Measurements from ENCODE around the gene LPIN2.

LPIN2 gene

DNA sequence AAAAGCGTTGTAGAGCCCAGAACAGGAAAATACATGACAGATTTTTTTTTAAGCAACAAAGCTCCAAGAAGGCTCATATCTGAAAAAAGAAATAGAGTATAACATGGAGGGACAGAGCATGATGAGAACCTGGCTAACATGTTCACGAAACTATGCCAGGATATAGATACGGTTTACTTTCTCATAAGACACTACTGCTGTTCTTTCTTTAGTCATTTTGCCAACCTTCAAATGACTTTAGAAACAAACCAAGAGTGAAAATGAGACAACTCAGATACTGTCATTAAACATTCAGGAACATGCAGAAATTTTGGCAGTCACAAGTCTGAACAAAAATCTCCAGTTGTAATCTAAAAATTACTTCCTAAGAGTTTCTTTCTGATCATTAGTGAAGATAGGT lies 14.3 kb downstream of the LPIN2 start:
- TF ChIP-seq, protein P1, sequence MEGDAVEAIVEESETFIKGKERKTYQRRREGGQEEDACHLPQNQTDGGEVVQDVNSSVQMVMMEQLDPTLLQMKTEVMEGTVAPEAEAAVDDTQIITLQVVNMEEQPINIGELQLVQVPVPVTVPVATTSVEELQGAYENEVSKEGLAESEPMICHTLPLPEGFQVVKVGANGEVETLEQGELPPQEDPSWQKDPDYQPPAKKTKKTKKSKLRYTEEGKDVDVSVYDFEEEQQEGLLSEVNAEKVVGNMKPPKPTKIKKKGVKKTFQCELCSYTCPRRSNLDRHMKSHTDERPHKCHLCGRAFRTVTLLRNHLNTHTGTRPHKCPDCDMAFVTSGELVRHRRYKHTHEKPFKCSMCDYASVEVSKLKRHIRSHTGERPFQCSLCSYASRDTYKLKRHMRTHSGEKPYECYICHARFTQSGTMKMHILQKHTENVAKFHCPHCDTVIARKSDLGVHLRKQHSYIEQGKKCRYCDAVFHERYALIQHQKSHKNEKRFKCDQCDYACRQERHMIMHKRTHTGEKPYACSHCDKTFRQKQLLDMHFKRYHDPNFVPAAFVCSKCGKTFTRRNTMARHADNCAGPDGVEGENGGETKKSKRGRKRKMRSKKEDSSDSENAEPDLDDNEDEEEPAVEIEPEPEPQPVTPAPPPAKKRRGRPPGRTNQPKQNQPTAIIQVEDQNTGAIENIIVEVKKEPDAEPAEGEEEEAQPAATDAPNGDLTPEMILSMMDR (IDR thresholded peaks at IDR 0.05), result no peak
- Histone ChIP-seq H3K36me3 (peaks cover 9% of the 10 kb centered on the region), H3K27me3 (no peaks in the 10 kb centered on the region), H3K9me3 (no peaks in the 10 kb centered on the region), H3K4me3 (ENCODE audit: low read depth in 1 of 2, low read length in 1 of 2) (no peak overlapping the region), H3K4me1 (ENCODE audit: control insufficient read depth in 1 of 2, insufficient read depth in 1 of 2, low read depth in 1 of 2, low read length in 1 of 2) (peaks cover 29 to 43% of the 10 kb centered on the region in 2 experiments), H3K27ac (peak overlapping the region; percentile 55)

DNA sequence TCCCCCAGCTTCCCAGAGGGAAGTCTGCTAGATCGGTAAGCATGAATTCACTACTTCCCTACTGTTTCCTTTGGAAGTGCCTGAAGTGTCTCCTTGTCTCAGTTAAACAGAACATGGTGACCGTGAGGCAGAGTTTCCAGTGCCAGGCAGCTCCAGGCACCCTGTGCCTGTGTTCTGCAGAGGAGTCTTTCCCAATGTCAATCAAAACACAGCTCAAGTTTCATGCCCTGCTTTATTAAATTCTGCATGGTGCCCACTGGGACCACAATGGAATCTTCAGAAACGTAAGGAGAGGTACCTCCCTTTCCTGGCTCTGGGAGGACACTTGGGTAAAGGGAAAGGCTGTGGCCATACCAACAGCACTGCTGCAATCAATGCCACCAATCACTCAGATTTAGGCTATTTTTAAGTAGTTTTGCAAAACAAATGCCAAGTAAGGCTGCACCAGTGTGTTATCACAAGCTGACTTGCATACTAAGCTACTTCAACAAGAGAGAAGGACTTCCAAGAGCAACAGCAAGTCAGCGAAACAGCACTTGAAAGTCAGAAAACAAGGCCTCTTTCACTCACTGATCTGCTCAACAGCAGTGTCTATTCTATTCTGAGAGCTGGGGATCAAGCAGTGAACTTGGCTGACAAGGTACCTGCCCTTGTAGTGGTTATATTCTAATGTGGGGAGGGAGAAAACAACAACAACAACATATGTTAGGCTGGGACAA lies 14.9 kb downstream of the LPIN2 start:
- peaks cover 29 to 43% of the 10 kb centered on the region in 2 experiments for H3K4me1 ChIP-seq (ENCODE audit: control insufficient read depth in 1 of 2, insufficient read depth in 1 of 2, low read depth in 1 of 2, low read length in 1 of 2)
- TF ChIP-seq, protein P1 (IDR thresholded peaks at IDR 0.05), result no peak
- H3K27ac ChIP-seq, result peak overlapping the region; percentile 55

DNA sequence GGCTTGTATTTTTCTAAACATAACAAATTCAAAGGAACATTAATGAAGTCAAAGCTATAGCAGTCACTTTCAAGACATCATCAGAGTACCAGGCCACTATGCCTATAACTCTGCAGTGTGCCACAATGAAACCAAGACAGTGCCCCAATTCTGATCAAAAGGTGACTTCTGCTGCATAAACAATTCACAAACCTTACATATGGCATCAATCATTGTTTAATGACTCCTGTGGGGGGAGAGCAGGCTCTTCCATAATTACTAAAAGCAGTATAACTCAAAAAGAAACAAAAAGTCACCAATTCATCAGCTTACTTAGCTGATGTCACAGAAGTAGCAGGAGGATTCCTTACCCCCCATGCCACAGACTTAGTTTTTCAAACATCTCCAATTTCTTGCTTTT lies 15.5 kb downstream of the LPIN2 start:
- Histone ChIP-seq H3K4me3 (ENCODE audit: low read depth in 1 of 2, low read length in 1 of 2) (no peak overlapping the region), H3K27me3 (no peaks in the 10 kb centered on the region), H3K4me1 (ENCODE audit: control insufficient read depth in 1 of 2, insufficient read depth in 1 of 2, low read depth in 1 of 2, low read length in 1 of 2) (peaks cover 29 to 43% of the 10 kb centered on the region in 2 experiments), H3K9me3 (no peaks in the 10 kb centered on the region), H3K27ac (peak overlapping the region; percentile 55), H3K36me3 (peaks cover under 1% of the 10 kb centered on the region)
- TF ChIP-seq, protein P1 (IDR thresholded peaks at IDR 0.05), result no peak

More for the DNA sequence above, 14.9 kb downstream of the LPIN2 start:
- no peaks in the 10 kb centered on the region for H3K27me3 ChIP-seq
- peaks cover 6% of the 10 kb centered on the region for H3K36me3 ChIP-seq
- no peak overlapping the region for H3K4me3 ChIP-seq (ENCODE audit: low read depth in 1 of 2, low read length in 1 of 2)
- no peaks in the 10 kb centered on the region for H3K9me3 ChIP-seq

DNA sequence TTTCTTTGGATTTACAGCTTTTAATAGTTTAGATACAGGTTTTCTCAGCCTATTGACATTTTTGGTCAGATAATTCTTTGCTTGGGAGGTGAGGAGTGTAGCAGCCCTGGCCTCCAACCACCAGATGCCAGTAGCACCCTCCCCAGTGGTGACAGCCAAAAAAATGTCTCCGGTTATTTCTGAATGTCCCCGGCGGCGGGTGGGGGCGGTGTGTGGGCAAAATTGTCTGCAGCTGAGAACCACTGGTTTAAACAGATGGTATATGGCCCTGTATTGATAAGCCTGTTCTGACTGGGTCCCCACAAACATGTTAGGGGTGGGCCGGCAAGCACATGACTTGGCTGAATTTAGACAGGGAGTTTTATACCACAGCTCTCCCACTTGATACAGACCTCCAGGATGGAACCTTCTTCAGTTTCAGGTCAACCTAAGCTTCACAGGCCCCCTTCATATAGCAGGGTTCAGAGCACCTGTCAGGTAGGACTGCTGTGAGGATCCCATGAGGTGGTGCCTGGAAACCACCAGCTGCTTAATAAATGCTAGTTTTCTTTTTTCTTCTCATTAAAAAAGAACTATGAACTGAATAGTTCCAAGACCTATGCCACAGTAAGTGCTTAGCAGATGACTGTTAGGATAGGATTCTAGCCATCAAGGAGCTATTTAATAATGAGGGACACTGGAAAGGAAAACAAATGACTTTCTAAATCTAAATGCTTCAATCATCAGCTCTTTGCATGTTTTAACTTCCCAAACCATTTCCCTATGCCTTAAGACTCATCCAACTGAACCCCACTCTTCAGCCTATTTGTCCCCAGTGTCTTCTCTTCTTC lies 18.1 kb downstream of the LPIN2 start:
- peaks cover 29 to 45% of the 10 kb centered on the region in 2 experiments for H3K4me1 ChIP-seq (ENCODE audit: control insufficient read depth in 1 of 2, insufficient read depth in 1 of 2, low read depth in 1 of 2, low read length in 1 of 2)
- H3K27ac ChIP-seq, result peak overlapping the region; percentile 62

DNA sequence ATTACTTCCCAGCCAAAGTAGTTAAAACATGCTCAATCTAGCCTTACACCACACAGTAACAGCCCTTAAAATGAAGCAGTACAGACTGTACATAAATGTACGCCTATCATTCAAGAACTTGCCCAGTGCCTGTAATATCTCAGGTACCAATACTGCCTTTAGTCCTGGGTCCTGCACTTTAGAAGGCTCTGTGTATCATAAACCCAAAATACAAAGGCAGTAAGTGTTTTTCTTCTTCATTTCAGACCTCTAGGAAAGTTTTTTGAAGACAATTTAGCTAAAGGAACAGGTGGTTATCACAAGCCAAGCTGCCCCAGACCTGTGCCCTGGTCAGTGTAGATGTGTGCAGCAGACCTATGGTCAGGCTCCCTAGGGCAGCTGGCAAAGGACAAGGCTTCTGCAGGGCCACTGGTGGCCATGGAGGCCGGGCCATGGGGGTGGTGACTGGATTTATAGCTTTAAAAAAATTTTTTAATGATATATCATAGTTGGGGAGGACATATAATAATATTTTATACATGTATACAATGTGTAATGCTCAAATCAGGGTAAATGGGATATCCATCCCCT lies 18.8 kb downstream of the LPIN2 start:
- H3K9me3 ChIP-seq, result no peaks in the 10 kb centered on the region
- TF ChIP-seq, protein P1 (IDR thresholded peaks at IDR 0.05), result no peak
- H3K36me3 ChIP-seq, result no peaks in the 10 kb centered on the region
- no peaks in the 10 kb centered on the region for H3K27me3 ChIP-seq
- peaks cover 36 to 47% of the 10 kb centered on the region in 2 experiments for H3K4me1 ChIP-seq (ENCODE audit: control insufficient read depth in 1 of 2, insufficient read depth in 1 of 2, low read depth in 1 of 2, low read length in 1 of 2)
- peak overlapping the region; percentile 62 for H3K27ac ChIP-seq
- H3K4me3 ChIP-seq (ENCODE audit: low read depth in 1 of 2, low read length in 1 of 2), result no peak overlapping the region

More for the DNA sequence above, 18.1 kb downstream of the LPIN2 start:
- no peak overlapping the region for H3K4me3 ChIP-seq (ENCODE audit: low read depth in 1 of 2, low read length in 1 of 2)
- no peaks in the 10 kb centered on the region for H3K36me3 ChIP-seq
- TF ChIP-seq, protein P1 (IDR thresholded peaks at IDR 0.05), result peak; percentile 68
- no peaks in the 10 kb centered on the region for H3K9me3 ChIP-seq
- H3K27me3 ChIP-seq, result no peaks in the 10 kb centered on the region
